COLO829 (cell line): ENCODE data around the gene METTL16.
"Not testable (repeated sequence)": the region's sequence is repeated elsewhere in the genome, so short reads cannot be mapped to it uniquely, and the experiment has no call there.

Source experiments
- DNase-seq: peaks from one replicate; pipeline ENCODE4 v3.0.0; 2012; ENCODE audit warnings: low spot score

The METTL16 gene

GRCh38 chr17:2511462-2512369, at the start of gene METTL16:
Gene METTL16, minus strand, starts transcription at chr17:2511888. Its CDS starts 9,557 bp downstream, at chr17:2502331.
- DNase-seq: peak; percentile 98

DNA sequence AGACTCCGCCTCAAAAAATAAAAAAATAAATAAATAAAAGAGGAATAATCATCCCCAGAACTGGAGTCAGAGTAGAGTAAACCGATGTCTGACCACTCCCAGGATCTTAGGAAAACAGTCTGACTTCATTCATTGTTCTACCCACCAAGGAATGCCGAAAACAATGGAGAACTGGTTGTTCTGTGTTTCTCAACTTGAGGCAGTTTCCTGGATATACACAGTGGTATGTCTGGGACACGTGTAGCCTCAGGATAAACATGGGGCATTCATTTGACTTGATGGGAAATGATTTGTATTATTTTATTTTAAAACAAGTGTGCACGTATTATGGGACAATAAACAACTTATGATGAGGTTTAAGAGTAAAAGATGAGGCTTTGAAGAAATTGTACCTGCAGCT, 49.0 kb upstream of the METTL16 start:
- no peak for DNase-seq

- no peak for DNase-seq
Observed at GRCh38 chr17:2551928-2552327, 40.2 kb upstream of the METTL16 start.

- DNase-seq: no peak
Observed at GRCh38 chr17:2551493-2551892, 39.8 kb upstream of the METTL16 start.

GRCh38 chr17:2549392-2550211, 37.9 kb upstream of the METTL16 start:
- no peak for DNase-seq

GRCh38 chr17:2548026-2548425, 36.3 kb upstream of the METTL16 start:
- DNase-seq: not testable (repeated sequence)

DNA sequence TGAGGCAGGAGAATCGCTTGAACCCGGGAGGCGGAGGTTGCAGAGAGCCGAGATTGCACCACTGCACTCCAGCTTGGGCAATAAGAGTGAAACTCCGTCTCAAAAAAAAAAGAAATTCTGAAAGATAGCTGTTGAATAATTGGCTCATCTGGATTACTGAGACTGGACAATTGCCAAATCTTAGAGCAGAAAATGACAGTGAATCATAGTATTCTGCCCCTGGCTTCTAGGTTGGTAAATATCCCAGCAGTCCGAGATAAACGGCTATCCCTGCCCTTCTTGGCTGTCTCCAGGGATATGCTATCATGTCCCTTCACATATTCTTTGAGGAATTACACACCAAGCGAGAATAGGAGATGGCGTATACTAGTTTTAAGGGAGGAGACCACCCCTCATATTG, 35.5 kb upstream of the METTL16 start:
- DNase-seq: peak; percentile 78

- no peak for DNase-seq
Observed at GRCh38 chr17:2545393-2545792, 33.7 kb upstream of the METTL16 start.

GRCh38 chr17:2542456-2542855, 30.8 kb upstream of the METTL16 start:
- no peak for DNase-seq

DNA sequence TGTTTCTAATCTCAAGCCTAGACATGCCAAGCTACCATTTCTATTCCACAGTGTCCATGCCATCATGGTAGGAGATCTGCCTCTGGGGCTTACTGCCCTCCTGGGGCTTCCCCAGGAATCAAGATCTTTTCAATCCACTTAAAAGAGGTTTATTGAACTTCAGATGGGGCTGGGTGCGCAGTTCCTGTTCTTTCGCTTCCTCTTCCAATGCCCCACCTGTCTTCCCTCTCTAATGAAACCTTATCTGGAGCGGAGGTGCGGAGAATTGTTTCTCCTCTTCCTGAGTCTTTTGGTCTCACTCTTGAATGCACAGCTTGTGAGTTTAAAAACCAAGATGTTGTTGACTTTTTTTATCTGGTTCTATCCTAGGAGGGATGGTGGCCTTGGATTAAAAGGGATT, 30.4 kb upstream of the METTL16 start:
- no peak for DNase-seq

GRCh38 chr17:2537579-2537978, 25.9 kb upstream of the METTL16 start:
- DNase-seq: not testable (repeated sequence)

GRCh38 chr17:2532146-2532720, 20.5 kb upstream of the METTL16 start:
- DNase-seq: no peak

GRCh38 chr17:2531243-2531954, 19.7 kb upstream of the METTL16 start:
- DNase-seq: not testable (repeated sequence)

DNA sequence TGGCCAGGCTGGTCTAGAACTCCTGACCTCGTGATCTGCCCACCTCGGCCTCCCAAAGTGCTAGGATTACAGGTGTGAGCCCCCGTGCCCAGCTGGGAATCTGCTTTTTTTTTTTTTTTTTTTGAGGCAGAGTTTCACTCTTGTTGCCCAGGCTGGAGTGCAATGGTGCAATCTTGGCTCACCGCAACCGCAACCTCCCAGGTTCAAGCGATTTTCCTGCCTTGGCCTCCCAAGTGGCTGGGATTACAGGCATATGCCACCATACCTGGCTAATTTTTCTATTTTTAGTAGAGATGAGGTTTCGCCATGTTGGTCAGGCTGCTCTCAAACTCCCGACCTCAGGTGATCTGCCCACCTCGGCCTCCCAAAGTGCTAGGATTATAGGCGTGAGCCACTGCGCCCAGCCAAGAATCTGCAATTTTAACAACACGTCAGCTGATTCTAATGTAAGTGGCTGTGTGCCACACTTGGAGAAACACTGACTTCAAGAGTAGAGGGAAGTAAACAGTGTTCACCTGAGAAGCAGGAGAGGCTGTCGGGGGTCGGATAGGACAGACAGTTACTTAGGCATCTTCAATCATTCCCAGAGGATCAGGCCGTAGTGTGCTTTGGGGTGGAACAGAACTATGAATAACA, 10.2 kb upstream of the METTL16 start:
- not testable (repeated sequence) for DNase-seq

DNA sequence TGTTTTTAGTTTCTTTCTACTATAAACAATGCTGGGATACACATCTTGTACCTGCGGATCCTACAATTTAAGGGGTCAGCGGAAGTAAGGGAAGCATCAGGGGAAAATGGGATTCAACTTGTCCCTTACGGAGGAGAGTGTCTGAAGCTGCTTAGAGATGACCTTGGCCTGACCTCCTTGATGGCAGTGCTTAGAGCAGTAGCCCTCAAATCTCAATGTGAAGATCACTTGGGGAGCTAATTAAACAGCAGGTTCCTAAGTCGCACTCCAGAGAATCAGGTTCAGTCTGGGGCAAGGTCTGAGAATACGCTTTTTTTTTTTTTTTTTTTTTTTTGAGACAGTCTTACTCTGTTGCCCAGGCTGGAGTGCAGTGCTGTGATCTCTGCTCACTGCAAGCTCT, 9.6 kb upstream of the METTL16 start:
- no peak for DNase-seq

GRCh38 chr17:2517539-2517938, 5.9 kb upstream of the METTL16 start:
- no peak for DNase-seq

GRCh38 chr17:2511138-2511461, 588 bp downstream of the METTL16 start:
- no peak for DNase-seq

DNA sequence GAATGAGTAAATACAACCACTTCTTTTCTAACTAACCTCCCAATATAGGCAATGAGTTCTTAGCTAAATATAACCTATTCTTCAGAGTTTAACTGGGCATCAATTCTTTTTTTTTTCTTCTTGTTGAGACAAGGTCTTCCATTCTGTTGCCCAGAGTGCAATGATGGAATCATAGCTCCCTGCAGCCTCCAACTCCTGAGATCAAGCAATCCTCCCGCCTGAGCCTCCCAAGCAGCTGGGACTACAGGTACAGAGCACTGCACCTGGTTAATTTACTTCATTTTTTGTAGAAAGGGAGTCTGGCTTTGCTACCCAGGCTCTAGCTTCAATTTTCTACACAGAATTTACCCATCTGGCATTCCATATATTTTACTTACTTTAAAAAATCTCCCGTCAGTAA, 1.1 kb downstream of the METTL16 start:
- no peak for DNase-seq

DNA sequence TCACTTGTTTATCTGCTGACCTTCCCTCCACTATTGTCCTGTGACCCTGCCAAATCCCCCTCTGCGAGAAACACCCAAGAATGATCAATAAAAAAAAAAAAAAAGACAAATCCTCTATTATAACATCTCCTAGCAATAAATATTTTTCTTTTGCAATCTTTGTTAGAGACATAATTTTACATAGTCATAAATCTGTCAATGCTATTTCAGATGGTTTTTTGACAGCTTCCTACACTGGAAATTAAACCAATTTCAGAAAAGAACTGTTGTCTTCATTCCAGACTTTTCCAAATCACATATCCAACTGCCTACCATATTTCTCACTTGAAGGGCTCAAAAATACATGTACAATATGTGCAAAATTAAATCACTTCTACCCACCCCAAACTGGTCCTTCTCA, 3.7 kb downstream of the METTL16 start:
- DNase-seq: no peak

- DNase-seq: not testable (repeated sequence)
Observed at GRCh38 chr17:2507015-2507414, 4.7 kb downstream of the METTL16 start.

DNA sequence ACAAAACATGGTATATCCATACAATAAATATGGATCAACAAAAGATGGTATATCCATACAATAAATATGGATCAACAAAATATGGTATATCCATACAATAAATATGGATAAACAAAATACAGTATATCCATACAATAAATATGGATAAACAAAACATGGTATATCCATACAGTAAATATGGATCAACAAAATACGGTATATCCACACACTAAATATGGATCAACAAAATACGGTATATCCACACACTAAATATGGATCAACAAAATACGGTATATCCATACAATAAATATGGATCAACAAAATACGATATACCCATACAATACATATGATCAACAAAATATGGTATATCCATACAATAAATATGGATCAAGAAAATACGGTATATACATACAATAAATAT, 8.1 kb downstream of the METTL16 start:
- no peak for DNase-seq
